ENCODE measurements around the gene CLEC4C. TPM values are rescaled to one million over a fixed set of nuclear protein-coding genes. Genes with fewer than 3 reads are reported as not detected.
A peak's percentile ranks its signal among the peaks of the same experiment; 100 is the strongest.

CLEC4C gene
- total and polyA plus RNA-seq, 2 of the 13 experiments (the other 11 are each of a cell fraction or from before 2014, with no cell fraction given), result not detected

GRCh38 chr12:7716381-7716780 lies 30.8 kb downstream of the CLEC4C start:
- H3K27me3 ChIP-seq (ENCODE audit: control insufficient read depth in 1 of 2, insufficient read depth in 2 of 2, low read length in 2 of 2), result no peaks in the 10 kb centered on the region; a peak in 1 of 5 replicates
- in situ Hi-C loops (cut with HindIII; ENCODE audit: extremely low pct_ligation_motif_present, low pct_unique_long_range_greater_than_20kb) (loop anchor here (10.0 kb wide), 1 partner anchor 88 kb away; no protein-coding TSS in a partner anchor), intact Hi-C loops (cut with micrococcal nuclease; ENCODE audit: unreplicated experiment) (loop anchor here (1.0 kb wide), 1 partner anchor 91 kb away; no protein-coding TSS in a partner anchor)
- no peaks in the 10 kb centered on the region for H3K79me2 ChIP-seq (ENCODE audit: insufficient read depth, low read length)
- no TSS peak for BruUV-seq (replicated peaks)
- H3K4me3 ChIP-seq (replicated peaks in 1 of 3; ENCODE audit: insufficient read depth in 1 of 3, low read depth in 2 of 3, low read length in 3 of 3), result no peak overlapping the region
- H3K4me2 ChIP-seq (ENCODE audit: low read depth, low read length), result no peak overlapping the region
- ATAC-seq (peak; percentile 81), DNase-seq (ENCODE audit: low spot score) (peak; percentile 55), FAIRE-seq (peak; percentile 54)
- no peaks in the 10 kb centered on the region for H3K36me3 ChIP-seq (replicated peaks in 1 of 2; ENCODE audit: control insufficient read depth in 1 of 2, insufficient read depth in 2 of 2, low read length in 2 of 2)
- H3K27ac ChIP-seq (ENCODE audit: extremely low read length, insufficient read depth, low read length), result no peak overlapping the region
- H2AFZ ChIP-seq (ENCODE audit: low read length), result no peak overlapping the region
- 2% methylated on average over 5 of the region's 5 CpGs for WGBS (ENCODE audit: low lambda C conversion rate)
- no peak overlapping the region for H3K9ac ChIP-seq (ENCODE audit: insufficient read depth, low read depth, low read length)
- H3K9me3 ChIP-seq (ENCODE audit: low read length), result no peaks in the 10 kb centered on the region
- no peaks in the 10 kb centered on the region for H4K20me1 ChIP-seq (ENCODE audit: insufficient read depth, low read length)
- no peaks in the 10 kb centered on the region for H3K4me1 ChIP-seq (ENCODE audit: insufficient read depth, low read length)
- ChIA-PET POLR2A (no interaction called here), CTCF (ENCODE audit: low intra/inter-chr PET ratio, low total read pairs) (interaction anchor here (1.4 kb wide), 1 partner anchor 91 kb away, joined by 5 read pairs; no protein-coding TSS in a partner anchor)
- no peak for TF ChIP-seq SETDB1 (CRISPR knock-in tag; IDR thresholded peaks at IDR 0.05; ENCODE audit: borderline replicate concordance)
- TF ChIP-seq ZNF589 (CRISPR knock-in tag; conservative IDR thresholded peaks at IDR 0.05), result no peak
- TF ChIP-seq, protein P1, sequence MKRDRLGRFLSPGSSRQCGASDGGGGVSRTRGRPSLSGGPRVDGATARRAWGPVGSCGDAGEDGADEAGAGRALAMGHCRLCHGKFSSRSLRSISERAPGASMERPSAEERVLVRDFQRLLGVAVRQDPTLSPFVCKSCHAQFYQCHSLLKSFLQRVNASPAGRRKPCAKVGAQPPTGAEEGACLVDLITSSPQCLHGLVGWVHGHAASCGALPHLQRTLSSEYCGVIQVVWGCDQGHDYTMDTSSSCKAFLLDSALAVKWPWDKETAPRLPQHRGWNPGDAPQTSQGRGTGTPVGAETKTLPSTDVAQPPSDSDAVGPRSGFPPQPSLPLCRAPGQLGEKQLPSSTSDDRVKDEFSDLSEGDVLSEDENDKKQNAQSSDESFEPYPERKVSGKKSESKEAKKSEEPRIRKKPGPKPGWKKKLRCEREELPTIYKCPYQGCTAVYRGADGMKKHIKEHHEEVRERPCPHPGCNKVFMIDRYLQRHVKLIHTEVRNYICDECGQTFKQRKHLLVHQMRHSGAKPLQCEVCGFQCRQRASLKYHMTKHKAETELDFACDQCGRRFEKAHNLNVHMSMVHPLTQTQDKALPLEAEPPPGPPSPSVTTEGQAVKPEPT (CRISPR knock-in tag; IDR thresholded peaks at IDR 0.05; ENCODE audit: low read depth), result no peak
- TF ChIP-seq RAD21 (CRISPR knock-in tag; IDR thresholded peaks at IDR 0.05), result 0 out of 2 replicates have a peak, but pooled peaks have one; percentile 13
- no peak for TF ChIP-seq AFF4 (CRISPR knock-in tag; IDR thresholded peaks at IDR 0.05)
- TF ChIP-seq IKZF4 (CRISPR knock-in tag; IDR thresholded peaks at IDR 0.05; ENCODE audit: borderline replicate concordance, low read depth, not compliant biosample characterization), result no peak
- no peak for TF ChIP-seq ATF2 (CRISPR knock-in tag; IDR thresholded peaks at IDR 0.05)
- no peak for TF ChIP-seq ZNF782 (CRISPR knock-in tag; IDR thresholded peaks at IDR 0.05; ENCODE audit: borderline replicate concordance)
- no peak for TF ChIP-seq NR2C2 (CRISPR knock-in tag; IDR thresholded peaks at IDR 0.05; ENCODE audit: borderline replicate concordance)
- no peak for TF ChIP-seq ZZZ3 (CRISPR knock-in tag; IDR thresholded peaks at IDR 0.05; ENCODE audit: borderline replicate concordance)
- no peak for TF ChIP-seq HOMEZ (CRISPR knock-in tag; IDR thresholded peaks at IDR 0.05; ENCODE audit: low read depth)
- no peak for TF ChIP-seq ZMAT5 (CRISPR knock-in tag; IDR thresholded peaks at IDR 0.05; ENCODE audit: borderline replicate concordance, low read depth)
- no peak for TF ChIP-seq TCF7 (IDR thresholded peaks at IDR 0.05; ENCODE audit: low read depth)
- TF ChIP-seq ZNF619 (CRISPR knock-in tag; IDR thresholded peaks at IDR 0.05), result no peak

All from HepG2 (cell line).